Activated T-cell treated with anti-CD3 and anti-CD28 coated beads, Interleukin-2, amount 50 U/mL, for 72 hours (primary cell): Measurements from ENCODE around the gene PIK3IP1. TPM values are rescaled to one million over a fixed set of nuclear protein-coding genes. Genes with fewer than 3 reads are reported as not detected.
A peak's percentile ranks its signal among the peaks of the same experiment; 100 is the strongest.

Experiments
- ATAC-seq, 2 donors: fragments of 150-1000 bp; cut with Tn5 transposase; replicated peaks in 1 of 2; 2 replicates each; pipeline ENCODE4 v1.10.0; 2021; ENCODE audit warnings: moderate library complexity in 2 of 2, mild to moderate bottlenecking in 1 of 2
- DNase-seq, 2 donors: peaks; one replicate each; pipeline ENCODE4 v3.0.0; 2021 to 2022; ENCODE audit warnings: mixed read lengths in 1 of 2
- H3K27ac Mint-ChIP-seq: one replicate; pipeline ENCODE4 v1.8.0; 2022; ENCODE audit warnings: mild to moderate bottlenecking, moderate library complexity, mixed read lengths
- H3K27me3 Mint-ChIP-seq: one replicate; pipeline ENCODE4 v1.8.0; 2022; ENCODE audit warnings: low read depth, mixed read lengths
- H3K36me3 Mint-ChIP-seq, 2 donors: one replicate each; pipeline ENCODE4 v1.8.0; 2022; ENCODE audit warnings: mixed read lengths in 2 of 2, mild to moderate bottlenecking in 1 of 2; ENCODE audit not compliant: insufficient read depth in 2 of 2
- H3K4me1 Mint-ChIP-seq: one replicate; pipeline ENCODE4 v1.8.0; 2022; ENCODE audit warnings: low read depth, mixed read lengths
- H3K4me3 Mint-ChIP-seq, 2 donors: one replicate each; pipeline ENCODE4 v1.8.0; 2022; ENCODE audit warnings: mild to moderate bottlenecking in 2 of 2, mixed read lengths in 2 of 2, moderate library complexity in 2 of 2
- H3K9me3 Mint-ChIP-seq, 2 donors: one replicate each; pipeline ENCODE4 v1.8.0; 2022; ENCODE audit warnings: mixed read lengths in 2 of 2
- total RNA-seq, 2 donors: library from RNA; stranded (reverse); gene quantifications; one replicate each; pipeline ENCODE4 v1.2.3, GENCODE V29; 2022

PIK3IP1 gene
- total RNA-seq, 2 donors from 2014 or later = 34.1 to 39.5 TPM

DNA sequence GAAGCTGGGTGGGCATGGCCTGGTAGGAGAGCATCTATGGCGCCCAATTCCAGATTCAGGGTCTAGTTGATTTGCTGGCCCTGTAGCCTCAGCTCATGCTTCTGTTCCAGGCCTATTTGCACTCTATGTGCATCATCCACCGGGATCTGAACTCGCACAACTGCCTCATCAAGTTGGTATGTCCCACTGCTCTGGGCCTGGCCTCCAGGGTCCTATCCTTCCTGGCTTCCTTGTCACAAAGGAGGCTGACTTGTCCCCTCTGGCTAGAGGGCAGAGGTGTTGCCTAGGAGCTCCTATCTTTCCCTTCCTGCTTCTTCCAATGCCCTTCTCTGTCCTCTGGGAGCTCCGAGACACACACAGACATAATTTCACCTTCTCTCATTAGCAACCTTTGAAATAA lies 21.3 kb downstream of the PIK3IP1 start:
- DNase-seq (no peak), ATAC-seq (no peak)
- Mint-ChIP-seq H3K36me3 (peaks cover 8 to 28% of the 10 kb centered on the region in 2 donors), H3K27ac (peak overlapping the region; percentile 29), H3K4me1 (peaks cover 19% of the 10 kb centered on the region), H3K9me3 (no peaks in the 10 kb centered on the region), H3K4me3 (no peak overlapping the region), H3K27me3 (no peaks in the 10 kb centered on the region)

DNA sequence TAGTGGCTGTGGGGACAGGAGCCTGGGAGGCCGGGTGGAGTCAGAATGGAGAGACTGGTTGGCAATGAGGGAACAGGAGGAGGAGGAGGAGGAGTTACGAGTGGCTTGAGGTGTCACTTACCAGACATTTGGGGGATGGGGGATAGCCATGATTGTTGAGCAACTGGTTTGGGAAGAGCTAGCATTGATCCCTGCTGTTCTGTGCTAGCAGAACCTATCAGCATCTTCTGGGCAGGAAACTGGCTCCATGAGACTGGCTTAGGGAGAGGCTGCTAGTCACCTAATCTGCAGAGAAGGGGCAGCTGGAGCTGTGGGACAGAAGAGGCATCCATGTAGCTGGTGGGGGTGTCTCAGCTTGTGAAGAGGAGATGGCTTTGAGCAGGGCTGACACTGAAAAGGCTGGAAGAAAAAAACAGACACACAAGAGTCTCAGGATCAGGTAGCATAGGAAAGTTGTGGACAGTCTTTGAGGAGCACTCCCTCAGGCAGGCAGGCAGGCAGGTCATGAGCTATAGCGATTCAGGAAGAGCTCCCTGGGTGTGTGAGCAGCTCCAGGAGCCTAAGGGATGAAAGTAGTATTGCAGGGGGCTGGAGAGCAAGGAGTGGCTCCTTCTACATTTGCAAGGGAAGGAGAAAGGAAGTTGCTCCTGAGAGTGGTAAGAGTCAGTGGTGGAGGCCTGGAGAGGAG lies 22.3 kb downstream of the PIK3IP1 start:
- H3K4me3 Mint-ChIP-seq = no peak overlapping the region
- no peaks in the 10 kb centered on the region for H3K9me3 Mint-ChIP-seq
- H3K27ac Mint-ChIP-seq = peak overlapping the region; percentile 6
- H3K4me1 Mint-ChIP-seq = peaks cover 14% of the 10 kb centered on the region
- ATAC-seq (no peak), DNase-seq (no peak)
- no peaks in the 10 kb centered on the region for H3K27me3 Mint-ChIP-seq
- peaks cover 7 to 26% of the 10 kb centered on the region in 2 donors for H3K36me3 Mint-ChIP-seq

- Mint-ChIP-seq H3K36me3 (peaks cover 4 to 21% of the 10 kb centered on the region in 2 donors), H3K4me1 (peaks cover 13% of the 10 kb centered on the region), H3K9me3 (no peaks in the 10 kb centered on the region), H3K27ac (no peak overlapping the region), H3K27me3 (no peaks in the 10 kb centered on the region), H3K4me3 (no peak overlapping the region)
- ATAC-seq = no peak
- DNase-seq = no peak
Measured at GRCh38 chr22:31268281-31268680, 24.0 kb downstream of the PIK3IP1 start.

DNA sequence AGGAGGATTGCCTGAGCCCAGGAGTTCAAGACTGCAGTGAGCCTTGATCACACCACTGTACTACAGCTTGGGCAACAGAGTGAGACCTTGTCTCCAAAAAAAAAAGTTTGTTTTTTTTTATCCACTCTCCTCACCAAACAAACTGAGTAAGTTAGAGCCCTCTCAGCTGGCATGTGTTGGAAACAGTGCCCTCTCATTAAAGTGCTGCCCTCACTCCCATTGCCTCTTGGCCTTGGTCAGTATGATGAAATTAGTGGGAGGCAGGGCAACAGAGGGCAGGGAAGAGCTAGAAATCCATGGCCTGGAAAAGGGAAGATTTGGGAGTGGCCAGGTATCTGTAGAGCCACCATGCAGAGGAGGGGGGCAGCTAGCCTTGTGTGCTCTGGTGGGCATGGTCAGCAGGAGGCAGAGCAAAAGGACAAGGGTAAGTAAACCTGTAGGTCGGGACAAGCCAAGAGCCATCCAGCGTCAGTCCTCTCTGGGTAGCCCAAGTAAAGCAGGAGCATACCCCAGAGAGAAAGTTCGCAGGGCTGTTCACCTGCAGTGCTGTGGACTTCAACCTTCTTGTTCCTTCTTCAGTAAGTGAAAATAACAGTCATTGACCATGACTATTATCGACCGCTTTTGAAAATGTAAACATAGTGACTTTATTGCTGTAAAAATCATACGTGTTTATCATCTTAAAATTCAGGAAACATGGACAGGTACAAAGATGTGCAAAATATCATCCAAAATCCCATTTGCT lies 28.2 kb downstream of the PIK3IP1 start:
- H3K36me3 Mint-ChIP-seq = peaks cover 8 to 30% of the 10 kb centered on the region in 2 donors
- peak overlapping the region; percentile 58 for H3K27ac Mint-ChIP-seq
- ATAC-seq (no peak), DNase-seq (no peak)
- no peaks in the 10 kb centered on the region for H3K9me3 Mint-ChIP-seq
- H3K4me3 Mint-ChIP-seq = no peak overlapping the region
- no peaks in the 10 kb centered on the region for H3K4me1 Mint-ChIP-seq
- H3K27me3 Mint-ChIP-seq = no peaks in the 10 kb centered on the region

DNA sequence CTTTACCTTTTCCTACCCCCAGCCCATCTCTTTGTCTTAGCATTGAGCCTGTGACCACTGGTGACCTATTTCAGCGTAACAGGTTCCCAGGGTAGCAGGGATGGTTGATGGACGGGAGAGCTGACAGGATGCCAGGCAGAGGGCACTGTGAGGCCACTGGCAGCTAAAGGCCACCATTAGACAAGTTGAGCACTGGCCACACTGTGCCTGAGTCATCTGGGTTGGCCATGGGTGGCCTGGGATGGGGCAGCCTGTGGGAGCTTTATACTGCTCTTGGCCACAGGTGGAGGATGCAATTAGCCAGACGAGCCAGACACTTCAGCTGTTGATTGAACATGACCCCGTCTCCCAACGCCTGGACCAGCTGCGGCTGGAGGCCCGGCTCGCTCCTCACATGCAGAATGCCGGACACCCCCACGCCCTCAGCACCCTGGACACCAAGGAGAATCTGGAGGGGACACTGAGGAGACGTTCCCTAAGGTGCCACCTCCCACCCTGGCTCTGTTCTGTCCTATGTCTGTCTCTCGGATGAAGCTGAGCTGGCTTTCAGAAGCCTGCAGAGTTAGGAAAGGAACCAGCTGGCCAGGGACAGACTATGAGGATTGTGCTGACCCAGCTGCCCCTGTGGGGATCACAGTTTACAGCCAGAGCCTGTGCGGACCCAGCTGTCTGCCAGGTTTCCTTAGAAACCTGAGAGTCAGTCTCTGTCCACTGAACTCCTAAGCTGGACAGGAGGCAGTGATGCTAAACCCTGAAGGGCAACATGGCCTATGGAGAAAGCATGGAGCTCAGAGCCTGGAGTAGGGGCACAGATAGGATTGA lies 29.8 kb downstream of the PIK3IP1 start:
- Mint-ChIP-seq H3K36me3 (peaks cover 8 to 21% of the 10 kb centered on the region in 2 donors), H3K4me3 (no peak overlapping the region), H3K27me3 (no peaks in the 10 kb centered on the region), H3K9me3 (no peaks in the 10 kb centered on the region), H3K27ac (no peak overlapping the region), H3K4me1 (no peaks in the 10 kb centered on the region)
- DNase-seq (no peak), ATAC-seq (no peak)

GRCh38 chr22:31260474-31260856 lies 31.8 kb downstream of the PIK3IP1 start:
- Mint-ChIP-seq H3K9me3 (no peaks in the 10 kb centered on the region), H3K4me1 (no peaks in the 10 kb centered on the region), H3K36me3 (peaks cover 8 to 15% of the 10 kb centered on the region in 2 donors), H3K27ac (peak overlapping the region; percentile 30), H3K4me3 (no peak overlapping the region), H3K27me3 (no peaks in the 10 kb centered on the region)
- DNase-seq = no peak
- ATAC-seq = no peak

DNA sequence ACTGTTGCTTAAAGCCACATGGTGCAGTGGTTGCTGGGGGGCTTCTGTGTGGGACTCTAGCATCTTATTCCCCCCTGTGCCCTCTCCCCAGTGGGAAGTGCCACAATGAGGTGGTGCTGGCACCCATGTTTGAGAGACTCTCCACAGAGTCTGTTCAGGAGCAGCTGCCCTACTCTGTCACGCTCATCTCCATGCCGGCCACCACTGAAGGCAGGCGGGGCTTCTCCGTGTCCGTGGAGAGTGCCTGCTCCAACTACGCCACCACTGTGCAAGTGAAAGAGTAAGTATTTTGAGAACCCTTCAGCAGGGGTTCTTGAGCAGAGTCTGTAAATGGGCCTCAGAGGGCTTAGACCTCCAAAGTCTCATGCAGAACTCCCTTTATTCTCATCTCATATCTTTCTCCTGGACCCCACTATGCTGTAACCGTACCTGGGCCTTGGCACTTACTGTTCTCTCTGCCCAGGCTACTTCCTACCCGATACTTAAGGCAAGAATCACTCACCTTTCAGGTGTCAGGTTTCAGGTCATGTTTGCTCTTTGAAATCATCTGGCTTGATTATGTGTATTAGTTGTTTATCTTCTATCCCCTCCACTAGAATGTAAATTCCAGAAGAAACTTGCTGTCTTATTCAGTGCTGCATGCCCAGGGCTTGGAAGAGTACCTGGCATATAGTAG lies 32.4 kb downstream of the PIK3IP1 start:
- no peak for DNase-seq
- no peak for ATAC-seq
- no peaks in the 10 kb centered on the region for H3K4me1 Mint-ChIP-seq
- H3K4me3 Mint-ChIP-seq = no peak overlapping the region
- peaks cover 8 to 15% of the 10 kb centered on the region in 2 donors for H3K36me3 Mint-ChIP-seq
- H3K27ac Mint-ChIP-seq = peak overlapping the region; percentile 13
- H3K27me3 Mint-ChIP-seq = no peaks in the 10 kb centered on the region
- H3K9me3 Mint-ChIP-seq = no peaks in the 10 kb centered on the region

DNA sequence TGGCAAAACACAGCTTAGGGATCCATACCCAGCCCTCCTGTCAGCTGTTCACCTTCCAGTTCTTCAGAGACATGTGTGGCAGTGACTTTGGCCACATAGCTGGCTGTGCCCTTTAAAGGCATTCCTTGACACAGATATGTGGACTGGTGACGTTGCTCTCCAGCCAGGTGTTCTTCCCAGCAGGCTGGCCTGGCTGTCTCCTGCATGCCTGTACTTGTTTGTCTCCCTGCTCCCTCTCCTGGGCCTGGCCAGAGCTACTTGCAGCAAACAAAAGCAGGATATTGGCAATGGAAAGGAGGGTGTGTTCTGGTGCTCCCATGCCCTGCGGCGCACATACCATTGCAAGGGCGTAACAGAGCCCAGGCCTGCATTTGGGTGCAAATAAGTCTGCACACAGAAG lies 38.3 kb downstream of the PIK3IP1 start:
- no peaks in the 10 kb centered on the region for H3K36me3 Mint-ChIP-seq
- H3K27me3 Mint-ChIP-seq = no peaks in the 10 kb centered on the region
- H3K27ac Mint-ChIP-seq = no peak overlapping the region
- H3K4me3 Mint-ChIP-seq = no peak overlapping the region
- no peak for ATAC-seq
- no peak for DNase-seq
- H3K4me1 Mint-ChIP-seq = no peaks in the 10 kb centered on the region
- no peaks in the 10 kb centered on the region for H3K9me3 Mint-ChIP-seq

GRCh38 chr22:31250740-31251600 lies 41.3 kb downstream of the PIK3IP1 start:
- H3K4me3 Mint-ChIP-seq = no peak overlapping the region
- no peak for ATAC-seq

GRCh38 chr22:31248965-31249958 lies 43.0 kb downstream of the PIK3IP1 start:
- no peak overlapping the region for H3K4me3 Mint-ChIP-seq
- peaks cover 6% of the 10 kb centered on the region for H3K4me1 Mint-ChIP-seq
- no peak overlapping the region for H3K27ac Mint-ChIP-seq
- no peak for ATAC-seq
- no peaks in the 10 kb centered on the region for H3K9me3 Mint-ChIP-seq
- H3K27me3 Mint-ChIP-seq = no peaks in the 10 kb centered on the region
- DNase-seq = no peak
- H3K36me3 Mint-ChIP-seq = no peaks in the 10 kb centered on the region

More at GRCh38 chr22:31250740-31251600, 41.3 kb downstream of the PIK3IP1 start:
- Mint-ChIP-seq H3K4me1 (peaks cover 6% of the 10 kb centered on the region), H3K36me3 (no peaks in the 10 kb centered on the region), H3K9me3 (no peaks in the 10 kb centered on the region), H3K27me3 (no peaks in the 10 kb centered on the region), H3K27ac (no peak overlapping the region)
- DNase-seq = no peak

DNA sequence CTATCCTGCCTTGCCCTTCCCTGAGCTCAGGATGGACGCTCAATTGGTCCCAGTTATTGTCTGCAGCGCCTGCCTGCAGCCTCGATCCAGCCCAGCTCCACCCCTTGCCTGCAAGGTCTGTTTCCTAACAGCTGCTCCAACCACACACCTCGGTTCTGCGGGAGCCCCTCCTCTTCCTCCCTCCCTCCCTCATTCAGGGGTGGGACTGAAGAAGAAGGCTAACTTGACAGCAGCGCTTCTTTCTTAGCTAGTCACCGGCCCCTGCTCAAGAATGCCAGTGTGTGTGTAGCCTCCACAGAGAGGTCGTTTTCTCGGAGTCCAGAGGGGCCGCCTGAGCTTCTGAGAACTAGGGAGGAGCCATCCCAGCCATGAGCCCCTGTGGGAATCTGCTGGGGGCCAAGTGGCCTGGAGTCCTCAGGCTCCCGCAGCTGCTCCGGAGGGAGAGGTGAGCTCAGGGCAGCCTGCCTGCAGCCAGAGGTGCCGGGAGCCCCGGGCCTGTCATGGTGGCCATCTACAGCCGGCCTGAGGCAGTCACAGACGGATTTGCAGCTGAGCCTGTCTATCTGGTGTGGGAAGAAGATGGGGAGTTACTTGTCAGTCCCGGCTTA lies 44.0 kb downstream of the PIK3IP1 start:
- Mint-ChIP-seq H3K4me3 (peak overlapping the region; percentile 41 to 45), H3K4me1 (peaks cover 6% of the 10 kb centered on the region), H3K36me3 (no peaks in the 10 kb centered on the region), H3K9me3 (no peaks in the 10 kb centered on the region), H3K27ac (peak overlapping the region; percentile 27), H3K27me3 (no peaks in the 10 kb centered on the region)
- DNase-seq (peak; percentile 44 to 46), ATAC-seq (peak; percentile 91 to 93)
